Putamen (tissue), 1 donor: Measurements from ENCODE around the gene PROC.

Experiments
- DNase-seq: peaks from one replicate; pipeline ENCODE4 v3.0.0-alpha.2; 2016; ENCODE audit warnings: low spot score

PROC gene

GRCh38 chr2:127414638-127415592, 3.3 kb upstream of the PROC start:
- DNase-seq, result no peak

DNA sequence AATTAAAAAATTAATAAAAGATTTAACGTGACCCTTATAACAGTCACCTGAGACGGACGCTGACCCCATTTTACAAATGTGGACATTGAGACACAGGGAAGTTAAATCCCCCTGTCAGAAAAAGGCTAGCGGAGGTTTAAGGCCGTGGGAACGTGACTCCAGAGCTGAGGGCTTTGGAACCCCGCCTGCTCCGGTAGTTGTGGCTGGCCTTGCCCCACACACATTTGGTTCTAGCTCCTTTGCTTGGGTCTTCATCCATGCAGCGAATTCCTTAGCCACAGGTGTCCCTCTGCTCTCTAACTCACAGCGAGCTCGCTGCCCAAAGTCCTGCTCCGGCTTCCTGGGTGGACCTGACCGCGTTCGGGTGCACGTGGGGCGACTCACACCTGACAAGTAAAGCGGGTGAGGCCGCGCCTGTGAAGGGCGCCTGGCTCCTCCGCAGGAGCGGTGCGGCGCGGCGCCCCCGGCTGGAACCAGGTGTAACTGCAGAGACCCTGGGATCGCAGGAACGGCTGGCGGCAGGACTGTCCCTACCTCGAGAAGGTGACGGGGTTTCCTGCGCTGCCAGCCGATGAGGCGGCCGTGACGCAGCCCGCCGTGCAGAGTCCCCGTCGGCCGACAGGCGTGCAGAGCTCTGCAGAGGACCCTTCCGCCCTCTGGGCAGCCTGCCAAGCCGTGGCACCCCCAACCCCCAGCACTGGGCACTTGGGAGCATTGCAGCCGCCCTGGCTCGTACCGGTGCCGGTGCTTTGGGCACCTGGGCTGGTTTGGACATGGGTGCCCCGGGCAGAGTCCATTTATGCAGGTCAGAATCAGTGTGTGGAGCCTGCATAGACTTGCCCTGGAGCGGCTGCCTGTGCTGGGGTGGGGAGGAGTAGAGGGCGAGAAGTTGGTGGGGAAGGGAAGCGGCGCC, 2.4 kb upstream of the PROC start:
- no peak for DNase-seq

GRCh38 chr2:127416506-127417001, 1.7 kb upstream of the PROC start:
- no peak for DNase-seq

- DNase-seq, result no peak
These were observed 821 bp upstream of the PROC start for GRCh38 chr2:127417406-127417805.

DNA sequence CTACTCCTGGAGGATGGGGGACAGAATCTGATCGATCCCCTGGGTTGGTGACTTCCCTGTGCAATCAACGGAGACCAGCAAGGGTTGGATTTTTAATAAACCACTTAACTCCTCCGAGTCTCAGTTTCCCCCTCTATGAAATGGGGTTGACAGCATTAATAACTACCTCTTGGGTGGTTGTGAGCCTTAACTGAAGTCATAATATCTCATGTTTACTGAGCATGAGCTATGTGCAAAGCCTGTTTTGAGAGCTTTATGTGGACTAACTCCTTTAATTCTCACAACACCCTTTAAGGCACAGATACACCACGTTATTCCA, 844 bp downstream of the PROC start:
- no peak for DNase-seq

DNA sequence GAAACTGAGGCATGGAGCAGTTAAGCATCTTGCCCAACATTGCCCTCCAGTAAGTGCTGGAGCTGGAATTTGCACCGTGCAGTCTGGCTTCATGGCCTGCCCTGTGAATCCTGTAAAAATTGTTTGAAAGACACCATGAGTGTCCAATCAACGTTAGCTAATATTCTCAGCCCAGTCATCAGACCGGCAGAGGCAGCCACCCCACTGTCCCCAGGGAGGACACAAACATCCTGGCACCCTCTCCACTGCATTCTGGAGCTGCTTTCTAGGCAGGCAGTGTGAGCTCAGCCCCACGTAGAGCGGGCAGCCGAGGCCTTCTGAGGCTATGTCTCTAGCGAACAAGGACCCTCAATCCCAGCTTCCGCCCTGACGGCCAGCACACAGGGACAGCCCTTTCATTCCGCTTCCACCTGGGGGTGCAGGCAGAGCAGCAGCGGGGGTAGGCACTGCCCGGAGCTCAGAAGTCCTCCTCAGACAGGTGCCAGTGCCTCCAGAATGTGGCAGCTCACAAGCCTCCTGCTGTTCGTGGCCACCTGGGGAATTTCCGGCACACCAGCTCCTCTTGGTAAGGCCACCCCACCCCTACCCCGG, 1.3 kb downstream of the PROC start:
- DNase-seq, result no peak

DNA sequence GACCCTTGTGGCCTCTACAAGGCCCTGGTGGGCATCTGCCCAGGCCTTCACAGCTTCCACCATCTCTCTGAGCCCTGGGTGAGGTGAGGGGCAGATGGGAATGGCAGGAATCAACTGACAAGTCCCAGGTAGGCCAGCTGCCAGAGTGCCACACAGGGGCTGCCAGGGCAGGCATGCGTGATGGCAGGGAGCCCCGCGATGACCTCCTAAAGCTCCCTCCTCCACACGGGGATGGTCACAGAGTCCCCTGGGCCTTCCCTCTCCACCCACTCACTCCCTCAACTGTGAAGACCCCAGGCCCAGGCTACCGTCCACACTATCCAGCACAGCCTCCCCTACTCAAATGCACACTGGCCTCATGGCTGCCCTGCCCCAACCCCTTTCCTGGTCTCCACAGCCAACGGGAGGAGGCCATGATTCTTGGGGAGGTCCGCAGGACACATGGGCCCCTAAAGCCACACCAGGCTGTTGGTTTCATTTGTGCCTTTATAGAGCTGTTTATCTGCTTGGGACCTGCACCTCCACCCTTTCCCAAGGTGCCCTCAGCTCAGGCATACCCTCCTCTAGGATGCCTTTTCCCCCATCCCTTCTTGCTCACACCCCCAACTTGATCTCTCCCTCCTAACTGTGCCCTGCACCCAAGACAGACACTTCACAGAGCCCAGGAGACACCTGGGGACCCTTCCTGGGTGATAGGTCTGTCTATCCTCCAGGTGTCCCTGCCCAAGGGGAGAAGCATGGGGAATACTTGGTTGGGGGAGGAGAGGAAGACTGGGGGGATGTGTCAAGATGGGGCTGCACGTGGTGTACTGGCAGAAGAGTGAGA, 2.0 kb downstream of the PROC start:
- no peak for DNase-seq

DNA sequence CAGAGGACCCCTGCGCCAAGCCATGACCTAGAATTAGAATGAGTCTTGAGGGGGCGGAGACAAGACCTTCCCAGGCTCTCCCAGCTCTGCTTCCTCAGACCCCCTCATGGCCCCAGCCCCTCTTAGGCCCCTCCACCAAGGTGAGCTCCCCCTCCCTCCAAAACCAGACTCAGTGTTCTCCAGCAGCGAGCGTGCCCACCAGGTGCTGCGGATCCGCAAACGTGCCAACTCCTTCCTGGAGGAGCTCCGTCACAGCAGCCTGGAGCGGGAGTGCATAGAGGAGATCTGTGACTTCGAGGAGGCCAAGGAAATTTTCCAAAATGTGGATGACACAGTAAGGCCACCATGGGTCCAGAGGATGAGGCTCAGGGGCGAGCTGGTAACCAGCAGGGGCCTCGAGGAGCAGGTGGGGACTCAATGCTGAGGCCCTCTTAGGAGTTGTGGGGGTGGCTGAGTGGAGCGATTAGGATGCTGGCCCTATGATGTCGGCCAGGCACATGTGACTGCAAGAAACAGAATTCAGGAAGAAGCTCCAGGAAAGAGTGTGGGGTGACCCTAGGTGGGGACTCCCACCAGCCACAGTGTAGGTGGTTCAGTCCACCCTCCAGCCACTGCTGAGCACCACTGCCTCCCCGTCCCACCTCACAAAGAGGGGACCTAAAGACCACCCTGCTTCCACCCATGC, 3.0 kb downstream of the PROC start:
- DNase-seq, result no peak

GRCh38 chr2:127421871-127422558, 3.8 kb downstream of the PROC start:
- DNase-seq, result no peak

GRCh38 chr2:127422559-127423477, 4.6 kb downstream of the PROC start:
- DNase-seq, result no peak

GRCh38 chr2:127423478-127423843, 5.2 kb downstream of the PROC start:
- DNase-seq, result no peak

GRCh38 chr2:127423880-127424279, 5.7 kb downstream of the PROC start:
- no peak for DNase-seq

- DNase-seq, result no peak
These were observed 6.6 kb downstream of the PROC start for GRCh38 chr2:127424598-127425520.

- DNase-seq, result no peak
These were observed 7.6 kb downstream of the PROC start for GRCh38 chr2:127425540-127426490.

- DNase-seq, result no peak
These were observed 8.5 kb downstream of the PROC start for GRCh38 chr2:127426501-127427354.
